H1 (cell line): ENCODE results near the gene ATF7IP.

ENCODE experiments used
- CBX5 ChIP-seq: fragments of 300-800, 300-1000 bp; sonication (generic); IDR thresholded peaks from 2 replicates; pipeline ENCODE4 v1.7.1; 2016; ENCODE audit warnings: antibody characterized with exemption, low read length, low read depth
- CHD7 ChIP-seq: fragments of 300-600 bp; sonication (generic); IDR thresholded peaks from 2 replicates; pipeline ENCODE4 v1.7.1; 2012; ENCODE audit warnings: low read length, moderate library complexity, mild to moderate bottlenecking, inconsistent platforms; ENCODE audit not compliant: insufficient replicate concordance
- CTCF ChIP-seq, 3 experiments: IDR thresholded peaks; 1 replicate in 2 of 3; 2 replicates in 1 of 3; pipeline versions ENCODE4 v1.5.1 to v1.6.1; 2011; ENCODE audit warnings: low read length in 3 of 3, mild to moderate bottlenecking in 3 of 3, inconsistent platforms in 2 of 3, low read depth in 1 of 3, moderate library complexity in 1 of 3; ENCODE audit not compliant: insufficient read depth in 1 of 3; ENCODE audit errors: control extremely low read depth in 1 of 3
- EP300 ChIP-seq, 2 experiments: IDR thresholded peaks; 1 replicate in 1 of 2; 2 replicates in 1 of 2; pipeline ENCODE4 v1.6.1; 2011 to 2012; ENCODE audit warnings: low read depth in 2 of 2, low read length in 2 of 2, mild to moderate bottlenecking in 2 of 2, borderline replicate concordance in 1 of 2, inconsistent platforms in 1 of 2, moderate library complexity in 1 of 2
- MAX ChIP-seq: IDR thresholded peaks from 2 replicates; pipeline ENCODE4 v1.6.1; 2012; ENCODE audit warnings: inconsistent platforms
- POLR2A ChIP-seq, 2 experiments: IDR thresholded peaks; 1 replicate in 1 of 2; 2 replicates in 1 of 2; pipeline ENCODE4 v1.6.1; 2011; ENCODE audit warnings: low read depth in 2 of 2, low read length in 2 of 2, mild to moderate bottlenecking in 2 of 2; ENCODE audit errors: control extremely low read depth in 1 of 2
- POLR2AphosphoS5 ChIP-seq: IDR thresholded peaks from 2 replicates; pipeline ENCODE4 v1.6.1; 2011; ENCODE audit warnings: low read depth, low read length
- POU5F1 ChIP-seq: IDR thresholded peaks from 2 replicates; pipeline ENCODE4 v1.6.1; 2011; ENCODE audit warnings: low read depth, mild to moderate bottlenecking, low read length, moderate library complexity
- RAD21 ChIP-seq, 2 experiments: IDR thresholded peaks in 1 of 2; conservative IDR thresholded peaks in 1 of 2; 2 replicates each; pipeline ENCODE4 v1.6.1; 2011; ENCODE audit warnings: low read depth in 2 of 2, low read length in 2 of 2, improper control_type of control experiment in 1 of 2, inconsistent platforms in 1 of 2, mild to moderate bottlenecking in 1 of 2, moderate library complexity in 1 of 2
- RXRA ChIP-seq: IDR thresholded peaks from 2 replicates; pipeline ENCODE4 v1.6.1; 2011; ENCODE audit warnings: low read depth, mild to moderate bottlenecking, low read length, moderate library complexity; ENCODE audit not compliant: insufficient read depth
- SRF ChIP-seq: IDR thresholded peaks from 2 replicates; pipeline ENCODE4 v1.6.1; 2011; ENCODE audit warnings: mild to moderate bottlenecking, low read depth, low read length, moderate library complexity
- ZNF274 ChIP-seq: IDR thresholded peaks from 2 replicates; pipeline ENCODE4 v1.7.0; 2012; ENCODE audit warnings: low read length, borderline replicate concordance; ENCODE audit errors: extremely low read depth

- TF ChIP-seq SRF (no peak), CTCF (IDR thresholded peaks at IDR 0.05; ENCODE audit: control extremely low read depth in 1 of 3, insufficient read depth in 1 of 3, low read depth in 1 of 3, low read length in 3 of 3) (no peak), POLR2A (IDR thresholded peaks at IDR 0.05; ENCODE audit: control extremely low read depth in 1 of 2, low read depth in 2 of 2, low read length in 2 of 2) (no peak), ZNF274 (no peak), CHD7 (no peak), MAX (no peak), RAD21 (IDR thresholded peaks at IDR 0.05 in 1 of 2, conservative IDR thresholded peaks at IDR 0.05 in 1 of 2; ENCODE audit: low read depth in 2 of 2, low read length in 2 of 2) (no peak), POU5F1 (no peak), POLR2AphosphoS5 (no peak), RXRA (no peak), CBX5 (no peak), EP300 (IDR thresholded peaks at IDR 0.05; ENCODE audit: borderline replicate concordance in 1 of 2, low read depth in 2 of 2, low read length in 2 of 2) (no peak)
Observed at GRCh38 chr12:14495326-14495725, 129.8 kb downstream of the ATF7IP start.
